H1 (cell line): ENCODE results near the gene VOPP1. TPM values are rescaled to one million over a fixed set of nuclear protein-coding genes. Genes with fewer than 3 reads are reported as not detected.

Source experiments
- FOSL1 ChIP-seq: IDR thresholded peaks from 2 replicates; pipeline ENCODE4 v1.6.1; 2011; ENCODE audit warnings: mild to moderate bottlenecking, low read depth, low read length, moderate library complexity; ENCODE audit not compliant: insufficient read depth
- polyA plus RNA-seq, 7 experiments: library from polyadenylated mRNA; depleted of rRNA in 3 of 7; stranded (reverse) in 5 of 7; unstranded in 2 of 7; fragments of >200 nt in 5 of 7; fragments of 200-250 nt in 2 of 7; gene quantifications; 1 replicate in 5 of 7; 2 replicates in 1 of 7; 4 replicates in 1 of 7; pipeline versions ENCODE4 v1.2.1 to v1.2.3, GENCODE V29; 2011 to 2013; ENCODE audit warnings: missing spikeins in 2 of 7, mixed read lengths in 2 of 7
- total RNA-seq: library from RNA; stranded (reverse); fragmentation: NEBNext Ultra II Directional; extraction: Animal tissue kit (Norgen Biotek cat#: 25700); gene quantifications from 2 replicates; pipeline ENCODE4 v1.2.1, GENCODE V29; 2021

VOPP1 gene
- total and polyA plus RNA-seq, 2 of the 8 experiments (the other 6 are each of a cell fraction or from before 2014, with no cell fraction given) = 44.7 to 83.0 TPM

DNA sequence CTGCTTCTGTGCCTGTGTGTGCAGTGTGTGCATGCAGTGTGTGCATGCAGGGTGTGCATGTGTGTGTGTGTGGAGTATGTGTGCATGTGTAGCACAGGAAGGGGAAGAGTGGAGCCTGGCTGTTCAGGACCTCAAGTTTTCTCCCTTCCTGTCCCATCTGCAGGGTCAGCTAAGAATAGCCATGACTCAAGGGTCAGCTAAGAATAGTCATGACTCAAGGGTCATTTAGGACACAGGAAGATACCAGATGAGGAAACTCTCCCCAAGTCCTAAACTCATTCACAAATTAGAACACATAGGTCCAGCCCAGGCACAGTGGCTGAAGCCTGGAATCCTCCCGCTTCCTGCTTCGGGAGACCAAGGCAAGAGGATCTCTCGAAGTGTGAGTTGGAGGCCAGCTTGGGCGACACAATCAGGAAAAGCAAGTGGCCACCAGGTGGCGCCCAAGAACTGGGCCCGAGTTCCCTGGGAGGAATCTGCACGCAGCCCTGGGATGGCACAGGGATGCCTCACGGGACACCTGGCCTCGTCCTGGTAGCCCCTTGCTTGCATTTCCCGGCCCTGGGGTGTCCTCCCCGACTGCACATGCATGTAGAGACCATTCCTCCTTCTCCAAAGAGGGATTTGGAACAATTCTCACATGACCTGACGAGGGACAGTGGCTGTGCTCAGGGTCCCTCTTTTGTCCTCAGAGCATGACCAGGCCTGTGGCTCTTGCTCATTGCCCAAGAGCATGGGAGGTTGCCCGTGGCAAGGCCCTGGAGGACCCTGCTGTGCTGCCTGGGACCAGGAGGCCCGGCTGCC, 21.4 kb upstream of the VOPP1 start (continued):
- no peak for TF ChIP-seq FOSL1
- TF ChIP-seq, all 59 proteins: peak for 4
